Mucosa of descending colon (tissue), 3 donors: Measurements from ENCODE around the gene RAD51B. TPM values are rescaled to one million over a fixed set of nuclear protein-coding genes. Genes with fewer than 3 reads are reported as not detected.

ENCODE experiments used
- ATAC-seq: fragments of 200-7000 bp; cut with Tn5 transposase; one replicate; pipeline ENCODE4 v1.9.1; 2020; ENCODE audit warnings: mild to moderate bottlenecking, moderate library complexity
- DNase-seq, 3 donors: peaks; one replicate each; pipeline ENCODE4 v3.0.0-alpha.2; 2020
- H3K36me3 ChIP-seq: fragments of 200-600 bp; one replicate; pipeline ENCODE4 v1.8.0; 2021; ENCODE audit warnings: low read depth, mild to moderate bottlenecking
- H3K4me1 ChIP-seq: fragments of 200-600 bp; one replicate; pipeline ENCODE4 v1.8.0; 2021; ENCODE audit warnings: low read depth, mild to moderate bottlenecking
- H3K4me3 ChIP-seq: fragments of 200-600 bp; one replicate; pipeline ENCODE4 v1.8.0; 2021; ENCODE audit warnings: mild to moderate bottlenecking
- H3K9me3 ChIP-seq: fragments of 200-600 bp; one replicate; pipeline ENCODE4 v1.8.0; 2021; ENCODE audit warnings: mild to moderate bottlenecking
- CTCF ChIP-seq: fragments of 200-600 bp; IDR thresholded peaks from one replicate; pipeline ENCODE4 v1.8.0; 2022; ENCODE audit warnings: antibody characterized with exemption, mild to moderate bottlenecking
- intact Hi-C, 2 donors: fragments of 100-400 bp; cut with DNase I in 1 of 2; cut with micrococcal nuclease in 1 of 2; formaldehyde crosslinking; loops; one replicate each; pipeline versions ENCODE4 v1.11.0 to v1.11.1; 2022; cut with DNase I, micrococcal nuclease
- total RNA-seq, 3 donors: library from RNA; stranded (reverse); fragmentation: NEBNext Ultra II Directional in 2 of 3; extraction: Animal tissue kit (Norgen Biotek cat#: 25700) in 2 of 3; gene quantifications; one replicate each; pipeline versions ENCODE4 v1.2.1 to v1.2.4, GENCODE V29; 2021 to 2023
- donor health status: DM: no; HTN: no; CAD: no; lungs with moderate emphysema.
- donor health status: DM: no; HTN: no; CAD: no.
- donor health status: DM: no; HTN: yes; CAD: no.

The RAD51B gene
- total RNA-seq, 3 donors from 2014 or later, result 15.8 to 23.3 (median 20.9) TPM

- Histone ChIP-seq H3K4me1 (no peaks in the 10 kb centered on the region), H3K36me3 (peaks cover 17% of the 10 kb centered on the region), H3K9me3 (no peaks in the 10 kb centered on the region), H3K4me3 (no peak overlapping the region)
- no peak for TF ChIP-seq CTCF
- DNase-seq, result no peak
- no peak for ATAC-seq
- intact Hi-C loops, result no loop called here
Observed at GRCh38 chr14:67784244-67784823, 35.2 kb upstream of the RAD51B start.

GRCh38 chr14:67785270-67786109, 34.1 kb upstream of the RAD51B start:
- intact Hi-C loops, result no loop called here
- TF ChIP-seq CTCF, result no peak
- Histone ChIP-seq H3K9me3 (no peaks in the 10 kb centered on the region), H3K4me1 (no peaks in the 10 kb centered on the region), H3K4me3 (no peak overlapping the region), H3K36me3 (peaks cover 19% of the 10 kb centered on the region)
- ATAC-seq (no peak), DNase-seq (no peak)

- TF ChIP-seq CTCF, result no peak
- intact Hi-C loops, result no loop called here
- no peak for DNase-seq
- ATAC-seq, result no peak
- Histone ChIP-seq H3K4me3 (no peak overlapping the region), H3K4me1 (no peaks in the 10 kb centered on the region), H3K36me3 (peaks cover 19% of the 10 kb centered on the region), H3K9me3 (no peaks in the 10 kb centered on the region)
Observed at GRCh38 chr14:67787673-67788072, 31.9 kb upstream of the RAD51B start.

GRCh38 chr14:67798731-67799130, 20.8 kb upstream of the RAD51B start:
- Histone ChIP-seq H3K9me3 (no peaks in the 10 kb centered on the region), H3K4me1 (no peaks in the 10 kb centered on the region), H3K4me3 (no peak overlapping the region), H3K36me3 (peaks cover 20% of the 10 kb centered on the region)
- ATAC-seq (no peak), DNase-seq (no peak)
- intact Hi-C loops, result no loop called here
- no peak for TF ChIP-seq CTCF

- intact Hi-C loops, result no loop called here
- DNase-seq, result no peak
- no peak for TF ChIP-seq CTCF
Observed at GRCh38 chr14:67800743-67801142, 18.8 kb upstream of the RAD51B start.

More at GRCh38 chr14:67800743-67801142, 18.8 kb upstream of the RAD51B start:
- no peak for ATAC-seq
- no peak overlapping the region for H3K4me3 ChIP-seq
- no peaks in the 10 kb centered on the region for H3K9me3 ChIP-seq
- H3K36me3 ChIP-seq, result peaks cover 19% of the 10 kb centered on the region
- no peaks in the 10 kb centered on the region for H3K4me1 ChIP-seq
